ENCODE results near the gene MYEOV. TPM values are rescaled to one million over a fixed set of nuclear protein-coding genes. Genes with fewer than 3 reads are reported as not detected.

MYEOV gene
- total RNA-seq, 4 donors from 2014 or later, result not detected

GRCh38 chr11:69303427-69303826, 9.5 kb downstream of the MYEOV start:
- Histone ChIP-seq H3K27me3 (no peaks in the 10 kb centered on the region), H3K36me3 (no peaks in the 10 kb centered on the region), H3K4me1 (peaks cover 0 to 18% (median 8%) of the 10 kb centered on the region in 3 donors), H3K4me3 (no peak overlapping the region), H3K27ac (no peak overlapping the region), H3K9me3 (no peaks in the 10 kb centered on the region)
- ATAC-seq, result no peak
- no peak for TF ChIP-seq CTCF (IDR thresholded peaks at IDR 0.05)
- 92 to 100% methylated on average over 1 to 10 of the region's 18 CpGs for WGBS, 2 donors (ENCODE audit: low coverage in 1 of 2)

- no peaks in the 10 kb centered on the region for H3K9me3 ChIP-seq
- ATAC-seq, result no peak
- H3K27ac ChIP-seq, result no peak overlapping the region
- WGBS, 2 donors (ENCODE audit: low coverage in 1 of 2), result 83% methylated on average over 1 of the region's 1 CpG; no CpG with 5 or more reads in 1 of the 2 donors
- H3K4me3 ChIP-seq, result no peak overlapping the region
- TF ChIP-seq POLR2A (IDR thresholded peaks at IDR 0.05), result no peak
- no peaks in the 10 kb centered on the region for H3K36me3 ChIP-seq
- H3K4me1 ChIP-seq, result peaks cover 0 to 9% (median 1%) of the 10 kb centered on the region in 3 donors
- H3K27me3 ChIP-seq, result no peaks in the 10 kb centered on the region
Observed at GRCh38 chr11:69304258-69304657, 10.3 kb downstream of the MYEOV start.

GRCh38 chr11:69304686-69305085, 10.7 kb downstream of the MYEOV start:
- Histone ChIP-seq H3K4me1 (peaks cover 0 to 5% (median 0%) of the 10 kb centered on the region in 3 donors), H3K9me3 (no peaks in the 10 kb centered on the region), H3K36me3 (no peaks in the 10 kb centered on the region), H3K4me3 (no peak overlapping the region), H3K27ac (no peak overlapping the region), H3K27me3 (no peaks in the 10 kb centered on the region)
- 55 to 77% methylated on average over 5 of the region's 6 CpGs for WGBS, 2 donors (ENCODE audit: low coverage in 1 of 2)
- no peak for TF ChIP-seq POLR2AphosphoS5 (IDR thresholded peaks at IDR 0.05)
- no peak for TF ChIP-seq EP300 (IDR thresholded peaks at IDR 0.05)
- no peak for TF ChIP-seq POLR2A (IDR thresholded peaks at IDR 0.05)
- TF ChIP-seq CTCF (IDR thresholded peaks at IDR 0.05), result no peak
- ATAC-seq, result no peak

GRCh38 chr11:69305885-69306540, 12.1 kb downstream of the MYEOV start:
- ATAC-seq, result no peak
- TF ChIP-seq CTCF (IDR thresholded peaks at IDR 0.05) (no peak), POLR2A (IDR thresholded peaks at IDR 0.05) (no peak), EP300 (IDR thresholded peaks at IDR 0.05) (no peak), POLR2AphosphoS5 (IDR thresholded peaks at IDR 0.05) (no peak)
- WGBS, 2 donors (ENCODE audit: low coverage in 1 of 2), result 56 to 66% methylated on average over 3 to 7 of the region's 11 CpGs
- no peaks in the 10 kb centered on the region for H3K36me3 ChIP-seq
- H3K4me1 ChIP-seq, result no peaks in the 10 kb centered on the region
- no peak overlapping the region for H3K27ac ChIP-seq
- no peaks in the 10 kb centered on the region for H3K27me3 ChIP-seq
- no peaks in the 10 kb centered on the region for H3K9me3 ChIP-seq
- no peak overlapping the region for H3K4me3 ChIP-seq

GRCh38 chr11:69306821-69307220, 12.9 kb downstream of the MYEOV start:
- Histone ChIP-seq H3K4me1 (peaks cover 0 to 2% (median 0%) of the 10 kb centered on the region in 3 donors), H3K9me3 (no peaks in the 10 kb centered on the region), H3K27ac (no peak overlapping the region), H3K36me3 (no peaks in the 10 kb centered on the region), H3K4me3 (no peak overlapping the region), H3K27me3 (no peaks in the 10 kb centered on the region)
- WGBS, 2 donors (ENCODE audit: low coverage in 1 of 2), result no CpG with 5 or more reads among the region's 5 CpGs
- no peak for TF ChIP-seq POLR2AphosphoS5 (IDR thresholded peaks at IDR 0.05)
- no peak for TF ChIP-seq CTCF (IDR thresholded peaks at IDR 0.05)
- no peak for TF ChIP-seq EP300 (IDR thresholded peaks at IDR 0.05)
- no peak for TF ChIP-seq POLR2A (IDR thresholded peaks at IDR 0.05)
- ATAC-seq, result no peak
